GM18508 (cell line): ENCODE measurements around the gene TMEM187.

Experiments
- ATAC-seq: cut with Tn5 transposase; IDR thresholded peaks from one replicate; pipeline ENCODE4 v1.9.1; 2021; ENCODE audit warnings: moderate number of reproducible peaks; ENCODE audit not compliant: insufficient read depth, unreplicated experiment

TMEM187 gene

DNA sequence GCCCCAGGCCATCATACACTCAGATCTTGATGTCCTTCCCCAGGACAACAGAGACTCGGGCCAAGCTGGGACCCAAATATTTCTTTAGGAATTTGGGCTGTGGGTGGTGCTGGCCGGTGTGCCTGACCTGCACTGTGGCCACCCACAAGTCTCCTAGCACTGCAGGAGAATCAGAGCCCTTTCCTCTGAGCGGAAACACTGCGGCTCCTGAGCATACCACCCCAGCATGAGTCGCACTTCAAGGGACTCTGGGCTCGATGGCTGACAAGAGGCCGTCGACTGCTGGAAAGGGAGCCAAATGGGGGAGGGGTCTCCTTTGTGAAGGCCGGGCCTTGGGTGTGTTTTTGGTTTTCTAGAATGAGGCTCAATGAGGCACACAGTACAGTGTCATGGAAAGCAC, 60.1 kb downstream of the TMEM187 start:
- ATAC-seq, result no peak
